ENCODE data around the gene CDKAL1.

Gene CDKAL1

GRCh38 chr6:20680697-20681165 lies 146.5 kb downstream of the CDKAL1 start:
- no peak for DNase-seq (ENCODE audit: low spot score)

- DNase-seq (ENCODE audit: low spot score): no peak
Measured at GRCh38 chr6:20681243-20681684, 147.0 kb downstream of the CDKAL1 start.

- no peak for DNase-seq (ENCODE audit: low spot score)
Measured at GRCh38 chr6:20684474-20684873, 150.2 kb downstream of the CDKAL1 start.

- no peak for DNase-seq (ENCODE audit: low spot score)
Measured at GRCh38 chr6:20686142-20686541, 151.9 kb downstream of the CDKAL1 start.

GRCh38 chr6:20687494-20687893 lies 153.2 kb downstream of the CDKAL1 start:
- no peak for DNase-seq (ENCODE audit: low spot score)

- DNase-seq (ENCODE audit: low spot score): no peak
Measured at GRCh38 chr6:20688710-20689500, 154.6 kb downstream of the CDKAL1 start.

- no peak for DNase-seq (ENCODE audit: low spot score)
Measured at GRCh38 chr6:20691185-20691584, 156.9 kb downstream of the CDKAL1 start.

- DNase-seq (ENCODE audit: low spot score): no peak
Measured at GRCh38 chr6:20692023-20692422, 157.8 kb downstream of the CDKAL1 start.

- DNase-seq (ENCODE audit: low spot score): no peak
Measured at GRCh38 chr6:20693466-20694063, 159.3 kb downstream of the CDKAL1 start.

- no peak for DNase-seq (ENCODE audit: low spot score)
Measured at GRCh38 chr6:20696676-20697075, 162.4 kb downstream of the CDKAL1 start.

GRCh38 chr6:20698675-20699074 lies 164.4 kb downstream of the CDKAL1 start:
- no peak for DNase-seq (ENCODE audit: low spot score)

GRCh38 chr6:20699402-20699801 lies 165.1 kb downstream of the CDKAL1 start:
- no peak for DNase-seq (ENCODE audit: low spot score)

GRCh38 chr6:20700375-20700774 lies 166.1 kb downstream of the CDKAL1 start:
- DNase-seq (ENCODE audit: low spot score): no peak

- no peak for DNase-seq (ENCODE audit: low spot score)
Measured at GRCh38 chr6:20702366-20702765, 168.1 kb downstream of the CDKAL1 start.

- DNase-seq (ENCODE audit: low spot score): no peak
Measured at GRCh38 chr6:20703049-20703448, 168.8 kb downstream of the CDKAL1 start.

GRCh38 chr6:20704325-20705025 lies 170.2 kb downstream of the CDKAL1 start:
- DNase-seq (ENCODE audit: low spot score): no peak

GRCh38 chr6:20705741-20706140 lies 171.5 kb downstream of the CDKAL1 start:
- DNase-seq (ENCODE audit: low spot score): no peak

- DNase-seq (ENCODE audit: low spot score): no peak
Measured at GRCh38 chr6:20706238-20706938, 172.1 kb downstream of the CDKAL1 start.

GRCh38 chr6:20706939-20707485 lies 172.8 kb downstream of the CDKAL1 start:
- DNase-seq (ENCODE audit: low spot score): no peak

- DNase-seq (ENCODE audit: low spot score): no peak
Measured at GRCh38 chr6:20707870-20708269, 173.6 kb downstream of the CDKAL1 start.

- no peak for DNase-seq (ENCODE audit: low spot score)
Measured at GRCh38 chr6:20708367-20709124, 174.3 kb downstream of the CDKAL1 start.
